ENCODE data around the gene ZC3HAV1. TPM values are rescaled to one million over a fixed set of nuclear protein-coding genes. Genes with fewer than 3 reads are reported as not detected.
"Not testable (repeated sequence)": the region's sequence is repeated elsewhere in the genome, so short reads cannot be mapped to it uniquely, and the experiment has no call there.

The ZC3HAV1 gene
- total and polyA plus RNA-seq, 3 experiments from 2014 or later = 89.9 to 153 (median 92.8) TPM

- peak overlapping the region; percentile 6 to 86 (median 80) for H3K4me3 Mint-ChIP-seq
- POLR2A ChIA-PET = interaction anchor here (0.6 kb wide), 1 partner anchor 392 kb away, joined by 9 read pairs; no protein-coding TSS in a partner anchor
- H3K36me3 ChIP-seq (ENCODE audit: insufficient read depth, low read length) = no peaks in the 10 kb centered on the region
- DNase-seq = no peak
- no peaks in the 10 kb centered on the region for H3K4me1 ChIP-seq (ENCODE audit: insufficient read depth, low read length)
- H3K27me3 Mint-ChIP-seq = peaks cover 0 to 1% of the 10 kb centered on the region in 2 donors
- no peak overlapping the region for H3K27ac Mint-ChIP-seq
- H3K4me3 ChIP-seq (ENCODE audit: low read length) = no peak overlapping the region
- no peak overlapping the region for H3K27ac ChIP-seq (ENCODE audit: low read depth, low read length)
- peaks cover 0 to 3% (median 3%) of the 10 kb centered on the region in 3 donors for H3K36me3 Mint-ChIP-seq
- no peaks in the 10 kb centered on the region for H3K9me3 ChIP-seq (ENCODE audit: low read length)
- CTCF ChIA-PET = interaction anchor here (1.4 to 3.0 kb wide), 2 partner anchors 16 to 41 kb away, joined by 3 to 9 read pairs; no protein-coding TSS in a partner anchor
- no peaks in the 10 kb centered on the region for H3K9me3 Mint-ChIP-seq
- H3K27me3 ChIP-seq (ENCODE audit: insufficient read depth, low read length, poor library complexity, severe bottlenecking) = no peaks in the 10 kb centered on the region
- peaks cover 12 to 28% (median 25%) of the 10 kb centered on the region in 3 donors for H3K4me1 Mint-ChIP-seq
These were observed 75.2 kb downstream of the ZC3HAV1 start for GRCh38 chr7:139034336-139034735.

- CTCF ChIA-PET = interaction anchor here (1.4 to 3.0 kb wide), 4 partner anchors 9 to 147 kb away, joined by 3 to 9 read pairs (median 4); no protein-coding TSS in a partner anchor
- Histone ChIP-seq H3K9me3 (ENCODE audit: low read length) (no peaks in the 10 kb centered on the region), H3K27me3 (ENCODE audit: insufficient read depth, low read length, poor library complexity, severe bottlenecking) (no peaks in the 10 kb centered on the region), H3K4me3 (ENCODE audit: low read length) (no peak overlapping the region), H3K36me3 (ENCODE audit: insufficient read depth, low read length) (no peaks in the 10 kb centered on the region), H3K4me1 (ENCODE audit: insufficient read depth, low read length) (no peaks in the 10 kb centered on the region), H3K27ac (ENCODE audit: low read depth, low read length) (no peak overlapping the region)
- POLR2A ChIA-PET = no interaction called here
- Mint-ChIP-seq H3K4me3 (peak overlapping the region in 4 of 7 donors; percentile 52 to 86 (median 69)), H3K27me3 (peaks cover 0 to 1% of the 10 kb centered on the region in 2 donors), H3K27ac (no peak overlapping the region), H3K9me3 (no peaks in the 10 kb centered on the region), H3K36me3 (peaks cover 0 to 4% (median 4%) of the 10 kb centered on the region in 3 donors), H3K4me1 (peaks cover 12 to 28% (median 25%) of the 10 kb centered on the region in 3 donors)
- no peak for DNase-seq
These were observed 76.0 kb downstream of the ZC3HAV1 start for GRCh38 chr7:139033346-139034114.

- Histone ChIP-seq H3K4me1 (ENCODE audit: insufficient read depth, low read length) (no peaks in the 10 kb centered on the region), H3K36me3 (ENCODE audit: insufficient read depth, low read length) (no peaks in the 10 kb centered on the region), H3K27ac (ENCODE audit: low read depth, low read length) (no peak overlapping the region), H3K4me3 (ENCODE audit: low read length) (no peak overlapping the region), H3K27me3 (ENCODE audit: insufficient read depth, low read length, poor library complexity, severe bottlenecking) (no peaks in the 10 kb centered on the region), H3K9me3 (ENCODE audit: low read length) (no peaks in the 10 kb centered on the region)
- DNase-seq = no peak
- POLR2A ChIA-PET = no interaction called here
- Mint-ChIP-seq H3K27me3 (peaks cover 0 to 1% of the 10 kb centered on the region in 2 donors), H3K36me3 (peaks cover 0 to 8% (median 6%) of the 10 kb centered on the region in 3 donors), H3K27ac (no peak overlapping the region), H3K4me1 (peaks cover 12 to 25% (median 25%) of the 10 kb centered on the region in 3 donors), H3K4me3 (no peak overlapping the region), H3K9me3 (no peaks in the 10 kb centered on the region)
- CTCF ChIA-PET = interaction anchor here (1.5 to 3.0 kb wide), 4 partner anchors 10 to 146 kb away, joined by 4 to 9 read pairs (median 6); no protein-coding TSS in a partner anchor
These were observed 77.0 kb downstream of the ZC3HAV1 start for GRCh38 chr7:139032473-139032872.

GRCh38 chr7:139029353-139029752 lies 80.2 kb downstream of the ZC3HAV1 start:
- H3K4me3 ChIP-seq (ENCODE audit: low read length) = no peak overlapping the region
- no peak for DNase-seq
- H3K4me1 ChIP-seq (ENCODE audit: insufficient read depth, low read length) = no peaks in the 10 kb centered on the region
- Mint-ChIP-seq H3K4me3 (no peak overlapping the region), H3K27ac (no peak overlapping the region), H3K36me3 (peaks cover 0 to 14% (median 6%) of the 10 kb centered on the region in 3 donors), H3K9me3 (no peaks in the 10 kb centered on the region), H3K4me1 (peaks cover 5 to 12% (median 7%) of the 10 kb centered on the region in 3 donors), H3K27me3 (peaks cover 0 to 1% of the 10 kb centered on the region in 2 donors)
- ChIA-PET POLR2A (no interaction called here), CTCF (interaction anchor here (0.6 to 1.1 kb wide), 2 partner anchors 46 to 76 kb away, joined by 3 read pairs; no protein-coding TSS in a partner anchor)
- H3K27ac ChIP-seq (ENCODE audit: low read depth, low read length) = no peak overlapping the region
- H3K9me3 ChIP-seq (ENCODE audit: low read length) = no peaks in the 10 kb centered on the region
- H3K36me3 ChIP-seq (ENCODE audit: insufficient read depth, low read length) = no peaks in the 10 kb centered on the region
- H3K27me3 ChIP-seq (ENCODE audit: insufficient read depth, low read length, poor library complexity, severe bottlenecking) = no peaks in the 10 kb centered on the region

GRCh38 chr7:139026551-139026950 lies 83.0 kb downstream of the ZC3HAV1 start:
- no peak overlapping the region for H3K4me3 ChIP-seq (ENCODE audit: low read length)
- no peaks in the 10 kb centered on the region for H3K27me3 ChIP-seq (ENCODE audit: insufficient read depth, low read length, poor library complexity, severe bottlenecking)
- ChIA-PET CTCF (interaction anchor here (0.8 to 3.8 kb wide), 3 partner anchors 9 to 49 kb away, joined by 3 to 14 read pairs (median 4); no protein-coding TSS in a partner anchor), POLR2A (no interaction called here)
- no peaks in the 10 kb centered on the region for H3K4me1 Mint-ChIP-seq
- peak overlapping the region in 1 of 8 donors; percentile 3 for H3K27ac Mint-ChIP-seq
- no peak overlapping the region for H3K27ac ChIP-seq (ENCODE audit: low read depth, low read length)
- peaks cover 0 to 16% (median 6%) of the 10 kb centered on the region in 3 donors for H3K36me3 Mint-ChIP-seq
- no peaks in the 10 kb centered on the region for H3K9me3 Mint-ChIP-seq
- DNase-seq = no peak
- H3K9me3 ChIP-seq (ENCODE audit: low read length) = no peaks in the 10 kb centered on the region
- H3K27me3 Mint-ChIP-seq = peaks cover 0 to 1% of the 10 kb centered on the region in 2 donors
- H3K4me3 Mint-ChIP-seq = no peak overlapping the region
- no peaks in the 10 kb centered on the region for H3K4me1 ChIP-seq (ENCODE audit: insufficient read depth, low read length)
- H3K36me3 ChIP-seq (ENCODE audit: insufficient read depth, low read length) = no peaks in the 10 kb centered on the region

GRCh38 chr7:139025861-139026260 lies 83.7 kb downstream of the ZC3HAV1 start:
- POLR2A ChIA-PET; H3K27me3 Mint-ChIP-seq; H3K4me1 Mint-ChIP-seq; H3K9me3 Mint-ChIP-seq; DNase-seq; H3K27ac ChIP-seq (ENCODE audit: low read depth, low read length); H3K27me3 ChIP-seq (ENCODE audit: insufficient read depth, low read length, poor library complexity, severe bottlenecking); H3K36me3 ChIP-seq (ENCODE audit: insufficient read depth, low read length); H3K4me3 Mint-ChIP-seq; H3K4me1 ChIP-seq (ENCODE audit: insufficient read depth, low read length); H3K4me3 ChIP-seq (ENCODE audit: low read length); H3K9me3 ChIP-seq (ENCODE audit: low read length); H3K27ac Mint-ChIP-seq: not testable (repeated sequence)
- CTCF ChIA-PET = interaction anchor here (0.8 to 3.8 kb wide), 4 partner anchors 8 to 140 kb away, joined by 3 to 14 read pairs (median 4); no protein-coding TSS in a partner anchor
- peaks cover 0 to 16% (median 6%) of the 10 kb centered on the region in 3 donors for H3K36me3 Mint-ChIP-seq

- no peaks in the 10 kb centered on the region for H3K27me3 ChIP-seq (ENCODE audit: insufficient read depth, low read length, poor library complexity, severe bottlenecking)
- Mint-ChIP-seq H3K27me3 (no peaks in the 10 kb centered on the region), H3K27ac (no peak overlapping the region), H3K4me3 (no peak overlapping the region), H3K9me3 (no peaks in the 10 kb centered on the region), H3K36me3 (peaks cover 0 to 9% (median 0%) of the 10 kb centered on the region in 3 donors), H3K4me1 (no peaks in the 10 kb centered on the region)
- H3K9me3 ChIP-seq (ENCODE audit: low read length) = no peaks in the 10 kb centered on the region
- POLR2A ChIA-PET = no interaction called here
- no peak overlapping the region for H3K4me3 ChIP-seq (ENCODE audit: low read length)
- CTCF ChIA-PET = interaction anchor here (0.6 to 3.8 kb wide), 2 partner anchors 52 to 365 kb away, joined by 3 to 14 read pairs; no protein-coding TSS in a partner anchor
- no peaks in the 10 kb centered on the region for H3K4me1 ChIP-seq (ENCODE audit: insufficient read depth, low read length)
- DNase-seq = no peak
- H3K36me3 ChIP-seq (ENCODE audit: insufficient read depth, low read length) = no peaks in the 10 kb centered on the region
- H3K27ac ChIP-seq (ENCODE audit: low read depth, low read length) = no peak overlapping the region
These were observed 86.4 kb downstream of the ZC3HAV1 start for GRCh38 chr7:139023076-139023475.

- H3K4me1 Mint-ChIP-seq = peaks cover 2% of the 10 kb centered on the region in 3 donors
- Histone ChIP-seq H3K36me3 (ENCODE audit: insufficient read depth, low read length) (no peaks in the 10 kb centered on the region), H3K4me3 (ENCODE audit: low read length) (no peak overlapping the region), H3K27me3 (ENCODE audit: insufficient read depth, low read length, poor library complexity, severe bottlenecking) (no peaks in the 10 kb centered on the region), H3K27ac (ENCODE audit: low read depth, low read length) (no peak overlapping the region), H3K9me3 (ENCODE audit: low read length) (no peaks in the 10 kb centered on the region), H3K4me1 (ENCODE audit: insufficient read depth, low read length) (no peaks in the 10 kb centered on the region)
- DNase-seq = no peak
- peak overlapping the region in 1 of 8 donors; percentile 12 for H3K27ac Mint-ChIP-seq
- no peaks in the 10 kb centered on the region for H3K9me3 Mint-ChIP-seq
- CTCF ChIA-PET = interaction anchor here (0.6 to 1.5 kb wide), 2 partner anchors 48 to 364 kb away, joined by 3 read pairs; no protein-coding TSS in a partner anchor
- H3K36me3 Mint-ChIP-seq = peaks cover 0 to 9% (median 0%) of the 10 kb centered on the region in 3 donors
- H3K4me3 Mint-ChIP-seq = no peak overlapping the region
- POLR2A ChIA-PET = interaction anchor here (1.0 kb wide), 1 partner anchor 24 kb away, joined by 3 read pairs; no protein-coding TSS in a partner anchor
- no peaks in the 10 kb centered on the region for H3K27me3 Mint-ChIP-seq
These were observed 87.2 kb downstream of the ZC3HAV1 start for GRCh38 chr7:139022286-139022685.

All from CD8-positive, alpha-beta memory T cell (primary cell).